NCI-H1092 treated with DMSO at 0.1 percent for 48 hours (cell line): Measurements from ENCODE around the gene ZC3H7A.

ENCODE experiments used
- DNase-seq: peaks from one replicate; lab custom pipeline; 2025; lab: John Stamatoyannopoulos, UW

Gene ZC3H7A

GRCh38 chr16:11705311-11706025 is 91.6 kb downstream of the ZC3H7A start:
- DNase-seq: no peak
